ENCODE data around the gene SIDT1. TPM values are rescaled to one million over a fixed set of nuclear protein-coding genes. Genes with fewer than 3 reads are reported as not detected.

The SIDT1 gene
- total RNA-seq, 1 donor from 2014 or later: 4.5 TPM

DNA sequence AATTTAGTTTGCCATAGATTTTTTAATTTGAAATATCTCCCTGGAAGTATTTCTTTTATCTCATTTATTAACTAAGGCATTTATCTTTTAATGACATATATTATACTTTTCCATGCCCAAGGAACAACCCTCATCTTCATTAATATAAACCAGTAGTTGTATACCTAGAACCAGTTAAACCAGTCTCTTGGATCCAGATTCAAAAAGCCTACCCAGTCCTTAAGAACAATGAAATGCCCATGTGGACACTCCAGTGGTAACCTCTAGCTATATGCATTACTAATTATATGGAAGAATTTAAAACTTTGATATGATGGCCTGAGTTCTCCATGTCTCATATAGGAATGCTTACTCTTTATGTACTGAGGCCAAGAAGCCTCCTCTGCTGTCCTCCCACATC is 4.8 kb downstream of the SIDT1 start:
- intact Hi-C loops (cut with DNase I): no loop called here

DNA sequence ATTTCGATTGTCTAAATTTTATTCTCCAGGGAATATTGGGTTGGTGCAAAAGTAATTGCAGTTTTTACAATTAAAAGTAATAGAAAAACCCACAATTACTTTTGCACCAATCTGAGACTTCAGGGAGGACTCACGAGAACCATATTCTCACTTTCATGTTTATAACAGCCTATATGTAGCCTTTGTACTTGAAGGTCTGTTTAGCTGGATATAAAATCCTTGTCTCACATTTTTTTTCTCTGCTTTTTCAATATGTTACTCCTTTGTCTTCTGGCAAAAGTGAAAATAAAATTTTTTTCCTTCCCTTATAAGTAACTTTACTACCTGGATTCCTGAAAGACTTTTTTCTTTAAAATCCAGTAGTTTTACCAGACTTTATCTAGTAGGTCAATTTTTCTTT is 9.2 kb downstream of the SIDT1 start:
- ATAC-seq: no peak
- intact Hi-C loops (cut with DNase I): no loop called here

More for the DNA sequence above, 4.8 kb downstream of the SIDT1 start:
- ATAC-seq (no peak), DNase-seq (ENCODE audit: low spot score) (no peak)

DNA sequence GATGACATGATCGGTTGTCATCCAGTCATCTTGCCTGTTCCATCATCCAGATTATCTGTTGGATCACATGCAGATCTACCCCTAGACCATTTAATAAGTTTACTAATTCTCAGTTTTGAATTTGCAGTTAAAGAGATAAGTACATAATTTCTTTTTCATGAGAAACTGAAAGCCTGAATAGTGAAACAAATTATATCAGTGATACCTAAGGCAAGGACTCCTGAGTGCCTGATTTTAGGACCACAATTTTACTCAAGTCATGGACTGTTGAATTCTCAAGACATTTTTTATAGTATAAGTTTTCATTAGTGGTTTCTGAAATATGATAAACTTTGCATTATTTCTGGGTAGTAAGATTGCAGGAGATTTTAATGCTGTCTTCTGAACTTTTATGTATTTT is 13.2 kb downstream of the SIDT1 start:
- intact Hi-C loops (cut with DNase I): no loop called here
- ATAC-seq (no peak), DNase-seq (ENCODE audit: low spot score) (no peak)

More for the DNA sequence above, 9.2 kb downstream of the SIDT1 start:
- DNase-seq (ENCODE audit: low spot score): no peak

DNA sequence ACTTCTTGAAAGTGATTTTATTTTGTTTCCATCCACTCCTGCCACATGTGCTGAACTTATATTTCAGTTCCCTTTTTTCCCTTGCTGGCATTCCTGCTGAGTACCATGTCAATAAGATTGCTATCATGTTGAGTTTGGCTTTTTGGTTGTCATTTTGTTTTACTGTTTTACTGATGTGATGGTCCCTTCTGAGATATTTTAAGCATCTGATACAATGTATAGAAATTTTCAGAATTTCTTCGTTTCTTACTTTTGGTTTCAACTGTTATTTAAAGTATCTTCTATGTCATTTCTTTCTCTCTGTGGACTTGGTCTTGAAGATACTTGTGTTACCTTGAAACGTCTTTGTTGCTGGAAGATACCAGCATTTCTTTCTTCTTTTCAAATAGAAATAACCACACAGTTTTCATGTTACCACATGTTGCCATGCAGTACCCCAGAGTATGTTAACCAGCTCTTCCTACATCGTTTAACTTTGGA is 14.1 kb downstream of the SIDT1 start:
- intact Hi-C loops (cut with DNase I): no loop called here
- ATAC-seq (no peak), DNase-seq (ENCODE audit: low spot score) (no peak)

DNA sequence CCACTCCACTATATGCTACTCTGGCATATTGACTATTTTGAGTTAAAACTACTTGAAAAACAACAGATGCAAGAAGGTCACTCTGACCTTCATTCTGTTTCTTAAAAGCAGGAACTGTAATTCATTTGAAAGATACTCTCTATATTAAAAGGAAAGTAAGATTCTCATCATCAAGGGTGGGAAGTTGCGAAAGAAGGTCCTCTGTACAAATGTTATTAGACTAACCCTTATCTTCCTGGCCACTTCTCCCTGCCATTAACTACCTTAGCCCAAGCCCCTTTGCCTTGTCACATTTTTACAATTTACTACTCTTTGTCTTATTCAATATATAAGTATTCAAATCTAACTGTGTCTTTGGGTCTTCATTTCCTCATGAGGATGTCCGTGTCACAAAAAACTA is 16.1 kb downstream of the SIDT1 start:
- DNase-seq (ENCODE audit: low spot score): no peak
- no peak for ATAC-seq
- intact Hi-C loops (cut with DNase I): no loop called here

DNA sequence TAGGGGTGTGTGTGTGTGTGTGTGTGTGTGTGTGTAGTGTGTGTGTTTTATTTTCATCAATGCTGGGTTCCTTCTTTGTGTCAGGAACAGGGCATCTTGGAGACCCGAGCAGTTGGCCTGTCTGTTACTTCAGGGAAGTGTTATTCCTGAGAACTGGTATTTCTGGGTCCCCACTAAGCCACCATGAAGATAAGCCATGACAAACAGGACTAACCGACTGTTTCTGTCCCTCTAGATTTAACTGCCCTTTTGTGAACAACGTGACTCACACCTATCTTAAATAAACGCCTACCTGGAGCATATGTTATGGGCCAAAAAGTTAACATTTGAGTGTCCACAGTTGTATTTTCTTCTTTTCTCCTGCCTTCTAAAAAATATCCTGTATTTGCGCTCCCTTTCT is 19.5 kb downstream of the SIDT1 start:
- DNase-seq (ENCODE audit: low spot score) (no peak), ATAC-seq (no peak)

DNA sequence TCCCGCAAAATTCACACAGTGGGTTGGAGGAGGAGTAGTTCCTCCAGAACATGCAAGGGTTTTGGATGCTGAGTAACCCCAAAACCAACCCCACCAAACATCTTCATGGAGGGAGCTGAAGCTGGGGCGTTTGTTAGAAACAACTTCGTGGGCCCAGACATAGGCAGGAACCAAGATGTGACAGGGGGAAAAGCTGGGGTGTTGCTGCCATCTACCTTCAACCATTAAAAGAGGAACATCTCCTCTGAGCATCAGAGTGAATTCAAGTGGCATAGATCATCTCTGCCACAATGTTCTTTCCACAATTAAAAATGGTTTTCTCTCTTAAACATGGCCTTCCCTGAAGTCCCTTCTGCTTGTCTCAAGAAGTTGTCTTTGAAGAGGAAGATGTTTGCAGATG is 20.5 kb downstream of the SIDT1 start:
- no peak for DNase-seq (ENCODE audit: low spot score)
- intact Hi-C loops (cut with DNase I): no loop called here
- ATAC-seq: no peak

More for the DNA sequence above, 19.5 kb downstream of the SIDT1 start:
- intact Hi-C loops (cut with DNase I): no loop called here

DNA sequence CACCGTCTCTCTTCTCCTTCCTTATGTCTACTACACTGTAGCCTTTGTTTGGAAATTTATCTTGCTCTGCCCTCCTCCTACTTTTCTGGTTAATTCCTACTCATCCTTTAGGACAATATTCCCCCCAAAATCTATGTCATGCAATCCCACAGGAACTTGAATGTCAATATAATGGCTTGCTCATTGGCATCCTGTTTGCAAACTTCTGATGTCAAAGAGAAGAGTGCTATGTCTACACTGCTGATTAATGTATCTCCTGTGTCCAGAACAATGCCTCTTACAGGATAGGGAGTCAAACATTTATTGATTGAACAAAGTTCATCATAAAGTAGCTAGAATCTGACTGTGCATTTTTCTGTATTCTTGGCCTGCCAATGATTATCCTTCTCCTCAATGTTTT is 22.8 kb downstream of the SIDT1 start:
- DNase-seq (ENCODE audit: low spot score) (no peak), ATAC-seq (no peak)
- intact Hi-C loops (cut with DNase I): no loop called here

DNA sequence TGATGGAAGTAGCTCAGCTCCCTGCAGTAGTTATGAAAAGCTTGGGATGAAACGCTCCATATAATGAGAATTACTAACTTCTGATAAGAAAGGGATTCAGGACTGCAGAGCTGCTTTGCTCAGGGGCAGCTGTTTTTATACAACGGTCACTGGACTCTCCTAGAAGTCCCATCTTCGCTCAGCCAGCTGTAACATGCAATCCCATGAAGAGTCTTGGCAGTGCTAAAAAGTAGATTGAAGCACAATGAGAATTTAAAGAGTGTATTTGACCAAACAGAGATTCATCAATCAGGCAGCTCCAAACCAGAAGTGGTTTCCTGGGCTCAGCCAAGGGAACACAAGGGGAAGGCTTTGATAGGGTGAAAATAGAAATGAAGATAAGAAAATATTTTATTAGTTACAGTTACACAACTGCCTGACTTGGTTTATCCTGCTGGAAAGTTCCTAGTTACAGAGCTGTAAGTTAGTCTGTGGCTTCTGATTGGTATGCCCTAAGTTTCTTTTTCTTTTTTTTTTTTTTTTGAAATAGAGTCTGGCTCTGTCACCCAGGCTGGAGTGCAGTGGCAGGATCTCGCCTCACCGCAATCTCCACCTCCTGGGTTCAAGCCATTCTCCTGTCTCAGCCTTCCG is 24.1 kb downstream of the SIDT1 start:
- ATAC-seq: no peak
- intact Hi-C loops (cut with DNase I): no loop called here
- no peak for DNase-seq (ENCODE audit: low spot score)

DNA sequence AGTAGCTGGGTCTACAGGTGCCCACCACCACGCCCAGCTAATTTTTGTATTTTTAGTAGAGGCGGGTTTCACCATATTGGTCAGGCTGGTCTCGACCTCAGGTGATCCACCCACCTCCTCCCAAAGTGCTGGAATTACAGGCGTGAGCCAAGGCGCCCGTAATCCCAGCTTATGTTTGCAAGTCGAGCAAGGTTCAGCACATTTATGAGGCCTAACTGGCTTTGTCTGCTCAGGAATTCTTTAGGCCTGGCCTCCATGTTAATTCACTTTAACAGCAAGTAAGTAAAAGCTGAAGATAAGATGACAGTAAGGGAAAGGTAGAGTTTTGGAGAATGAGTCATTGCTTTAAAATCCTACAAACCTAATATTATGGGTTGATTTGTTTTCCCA is 24.6 kb downstream of the SIDT1 start:
- DNase-seq (ENCODE audit: low spot score) (no peak), ATAC-seq (no peak)
- intact Hi-C loops (cut with DNase I): no loop called here

DNA sequence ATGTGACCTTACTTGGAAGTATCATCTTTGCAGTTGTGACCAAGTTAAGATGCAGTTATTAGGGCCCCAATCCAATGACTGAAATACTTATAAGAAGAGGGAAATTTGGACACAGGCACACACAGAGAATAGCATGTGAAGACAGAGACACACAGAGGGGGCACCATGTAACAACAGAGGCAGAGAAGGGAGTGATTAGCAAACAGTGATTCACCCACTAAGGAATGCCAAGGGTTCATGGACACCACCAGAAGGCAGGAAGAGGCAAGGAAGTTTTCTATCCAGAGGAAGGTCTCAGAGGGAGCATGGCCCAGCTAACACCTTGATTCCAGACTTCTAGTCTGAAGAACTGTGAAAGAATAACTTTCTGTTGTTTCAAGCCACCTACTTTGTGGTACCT is 25.0 kb downstream of the SIDT1 start:
- no peak for ATAC-seq
- DNase-seq (ENCODE audit: low spot score): no peak
- intact Hi-C loops (cut with DNase I): no loop called here

DNA sequence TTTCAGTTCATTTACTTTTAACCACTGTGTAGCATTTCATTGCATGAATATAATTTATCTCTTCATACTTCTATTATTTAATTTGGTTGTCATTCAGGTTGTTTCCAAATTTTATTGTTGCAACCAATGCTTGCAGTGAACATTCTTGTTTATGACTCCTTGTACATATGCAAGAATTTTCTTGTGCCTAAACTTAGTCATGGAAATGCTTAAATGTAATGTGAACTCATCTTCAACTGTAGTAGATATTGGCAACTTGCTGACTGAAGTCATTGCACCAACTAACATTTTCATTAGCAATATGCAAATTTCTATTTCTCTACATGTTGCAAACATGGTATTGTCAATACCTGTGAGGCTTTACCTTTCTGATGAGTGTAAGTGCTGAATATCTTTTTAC is 26.7 kb downstream of the SIDT1 start:
- ATAC-seq: no peak
- DNase-seq (ENCODE audit: low spot score): no peak
- intact Hi-C loops (cut with DNase I): no loop called here

DNA sequence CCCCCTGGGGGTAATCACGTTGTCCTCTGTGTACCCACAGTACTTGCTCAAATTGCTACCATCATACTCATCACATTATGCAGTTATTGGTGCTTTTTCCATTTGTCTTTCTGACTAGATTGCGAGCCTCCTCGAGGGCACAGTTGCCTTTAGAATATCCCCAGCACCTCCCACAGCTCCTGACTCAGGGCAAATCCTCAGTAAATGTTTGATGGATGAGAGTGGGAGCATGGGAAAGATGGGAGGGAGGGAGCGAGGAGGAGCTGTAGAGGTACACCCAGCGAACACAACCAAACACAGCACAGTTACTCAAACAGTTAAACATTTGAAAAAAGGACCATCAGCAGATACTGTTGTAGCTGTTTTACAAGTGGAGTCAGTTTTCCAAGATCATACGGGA is 27.9 kb downstream of the SIDT1 start:
- intact Hi-C loops (cut with DNase I): no loop called here
- DNase-seq (ENCODE audit: low spot score): no peak
- no peak for ATAC-seq

DNA sequence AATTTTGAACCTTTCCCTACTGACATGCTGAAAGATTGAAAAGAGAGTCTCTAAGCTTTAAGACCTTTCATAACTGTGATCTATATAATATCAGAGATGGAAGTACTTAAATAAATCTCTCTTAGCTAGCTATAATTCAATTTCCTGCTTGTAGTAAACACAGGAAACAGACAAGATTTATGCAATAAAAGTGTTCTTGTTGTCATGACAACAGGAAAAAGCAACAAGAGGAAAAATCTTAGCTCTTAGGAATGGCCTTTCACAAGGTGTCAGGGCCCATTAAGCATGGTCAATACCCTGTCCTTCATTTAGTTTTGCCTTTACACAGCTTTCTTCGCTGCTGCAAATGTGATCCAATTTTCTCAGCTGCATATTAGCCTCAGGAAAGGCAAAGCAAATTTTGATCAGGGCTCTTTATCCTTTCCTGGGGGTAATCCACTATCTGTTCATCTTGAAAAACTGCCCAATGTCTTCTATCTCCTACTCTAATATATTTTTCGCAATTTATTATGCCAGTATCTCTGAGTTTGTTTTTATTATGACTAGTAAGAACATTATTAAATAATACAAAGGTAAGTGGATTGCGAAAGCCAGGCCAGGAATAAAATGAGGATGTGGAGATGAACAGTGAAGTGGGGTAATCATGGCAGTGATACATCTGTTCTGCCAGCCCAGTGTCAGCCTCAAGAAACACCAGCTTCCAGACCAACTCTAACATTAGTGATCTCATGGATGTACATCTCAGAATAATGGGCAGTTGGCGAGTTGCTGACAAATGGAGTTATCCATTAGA is 28.7 kb downstream of the SIDT1 start:
- ATAC-seq: no peak
- no peak for DNase-seq (ENCODE audit: low spot score)
- intact Hi-C loops (cut with DNase I): no loop called here

DNA sequence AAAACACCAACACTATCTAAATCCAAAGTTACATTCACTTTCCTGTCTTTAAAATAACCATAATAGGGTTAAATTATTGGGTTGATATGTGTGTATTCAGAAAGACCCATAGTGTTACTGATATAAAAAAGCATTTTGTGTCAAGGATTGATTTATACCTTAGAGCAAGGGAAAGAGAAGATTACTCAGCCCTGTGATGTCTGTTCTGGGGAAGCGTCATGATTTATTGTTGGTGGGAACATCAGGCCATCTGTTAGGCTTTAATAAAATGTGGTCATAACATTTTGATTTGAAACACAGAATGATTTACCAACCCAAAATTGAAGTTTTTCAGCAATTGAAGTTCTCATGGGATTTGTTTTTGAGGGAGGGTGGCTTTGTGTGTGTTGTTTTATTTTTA is 33.2 kb downstream of the SIDT1 start:
- DNase-seq (ENCODE audit: low spot score) (no peak), ATAC-seq (no peak)
- intact Hi-C loops (cut with DNase I): no loop called here

DNA sequence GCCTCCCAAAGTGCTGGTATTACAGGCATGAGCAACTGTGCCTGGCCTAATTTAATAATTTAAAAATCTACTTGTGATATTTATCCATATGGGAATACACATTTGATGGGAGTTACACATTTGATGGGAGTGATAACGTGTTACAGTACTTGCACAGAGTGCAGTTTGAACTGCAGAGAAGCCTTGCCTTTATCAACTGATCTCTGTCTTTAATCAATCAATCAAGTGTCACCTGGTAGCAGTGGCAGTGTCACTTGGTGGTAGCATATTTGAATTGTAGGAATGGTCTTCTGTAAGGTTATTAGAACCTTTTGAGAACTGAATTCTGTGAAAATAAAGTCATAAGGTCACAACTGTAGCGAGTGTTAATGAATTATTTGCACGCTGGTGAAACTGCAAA is 37.8 kb downstream of the SIDT1 start:
- intact Hi-C loops (cut with DNase I): no loop called here
- DNase-seq (ENCODE audit: low spot score) (no peak), ATAC-seq (no peak)

DNA sequence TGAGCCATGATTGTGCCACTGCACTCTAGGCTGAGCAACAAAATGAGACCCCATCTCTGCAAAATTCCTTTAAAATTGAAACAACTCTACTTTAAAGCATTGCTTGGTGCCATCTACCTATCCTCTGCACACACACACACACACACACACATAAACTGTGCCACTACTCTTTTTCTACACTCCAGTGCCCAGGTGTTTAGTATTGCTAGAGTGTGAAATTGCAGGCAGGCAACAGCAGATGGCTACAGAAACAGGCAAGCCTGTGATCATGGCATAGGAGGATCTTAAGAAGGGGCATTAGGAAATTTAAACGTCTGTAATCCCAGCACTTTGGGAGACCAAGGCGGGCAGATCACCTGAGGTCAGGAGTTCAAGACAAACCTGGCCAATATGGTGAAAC is 39.0 kb downstream of the SIDT1 start:
- intact Hi-C loops (cut with DNase I): no loop called here
- DNase-seq (ENCODE audit: low spot score) (no peak), ATAC-seq (no peak)

DNA sequence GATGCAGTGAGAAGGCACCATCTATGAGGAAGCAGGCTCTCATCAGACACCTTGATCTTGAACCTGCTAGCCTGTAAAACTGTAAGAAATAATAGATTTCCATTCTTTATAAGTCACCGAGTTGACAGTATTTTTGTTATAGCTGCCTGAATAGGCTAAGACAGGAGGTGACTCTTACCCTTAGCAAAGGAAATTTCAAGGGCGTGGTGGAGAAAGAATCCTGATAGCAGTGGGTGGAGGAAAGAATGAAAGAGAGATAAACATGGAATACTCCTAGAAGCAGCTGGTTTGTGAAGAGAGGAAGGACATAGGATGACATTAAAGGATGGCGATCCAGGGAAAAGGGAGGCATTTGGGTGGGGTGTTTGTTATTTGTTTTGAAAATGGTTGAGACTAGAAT is 41.4 kb downstream of the SIDT1 start:
- intact Hi-C loops (cut with DNase I): no loop called here

DNA sequence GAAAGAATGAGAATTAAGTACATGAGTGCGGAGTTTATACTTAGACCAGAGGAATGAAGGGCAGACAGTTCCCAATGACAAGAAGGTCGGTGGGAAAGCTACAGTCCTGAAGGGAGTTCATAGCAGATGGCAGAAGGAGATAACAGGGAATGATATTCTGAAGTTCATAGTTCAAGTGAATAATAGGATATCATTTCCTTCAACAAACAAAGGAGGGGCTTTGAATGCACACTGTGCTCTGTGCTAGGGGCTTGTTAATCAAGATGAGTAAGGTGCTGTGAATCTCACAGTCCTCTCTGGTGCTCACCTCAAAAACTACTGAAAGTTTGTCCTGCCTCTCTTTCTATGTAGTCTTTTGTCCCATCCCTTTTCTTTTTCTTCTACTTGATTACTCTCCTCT is 41.9 kb downstream of the SIDT1 start:
- DNase-seq (ENCODE audit: low spot score) (no peak), ATAC-seq (no peak)
- intact Hi-C loops (cut with DNase I): no loop called here

More for the DNA sequence above, 41.4 kb downstream of the SIDT1 start:
- DNase-seq (ENCODE audit: low spot score): no peak
- ATAC-seq: no peak

DNA sequence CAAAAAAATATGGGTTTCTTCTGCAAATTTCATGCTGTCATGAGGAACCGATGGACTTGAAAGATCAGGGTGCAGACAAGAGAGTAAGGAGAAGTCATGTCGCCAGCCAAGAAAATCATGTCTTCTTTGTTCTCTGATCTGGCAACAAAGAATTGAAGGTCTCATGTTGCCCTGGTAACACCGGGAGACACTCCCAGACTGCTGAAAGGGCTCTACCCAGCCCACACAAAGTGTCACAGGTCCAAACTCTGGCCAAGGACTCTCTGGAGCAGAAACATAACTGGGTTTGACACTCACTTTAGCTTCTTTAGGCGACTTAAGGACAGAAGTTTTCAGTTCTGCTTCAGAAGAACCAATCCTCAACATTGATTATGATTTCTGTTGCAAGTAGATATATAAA is 42.9 kb downstream of the SIDT1 start:
- no peak for ATAC-seq
- DNase-seq (ENCODE audit: low spot score): no peak
- intact Hi-C loops (cut with DNase I): no loop called here

DNA sequence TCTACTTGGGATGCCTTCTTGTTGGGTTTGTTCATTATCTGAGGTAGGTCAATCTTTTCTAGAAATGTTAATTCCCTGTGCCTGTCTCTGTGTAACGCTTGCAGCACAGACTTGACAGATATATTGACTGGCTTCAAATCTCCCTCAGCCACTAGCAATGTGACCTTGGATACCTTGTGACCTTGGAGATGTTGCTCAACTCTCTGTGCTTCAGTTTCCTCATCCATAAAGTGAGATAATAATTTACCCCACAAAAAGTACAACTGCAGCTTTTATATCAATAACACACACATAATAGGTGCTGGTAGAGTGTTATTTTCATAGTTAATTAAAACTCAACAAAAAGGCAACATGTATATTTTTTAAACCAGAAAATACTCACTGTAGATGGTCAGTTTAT is 52.9 kb downstream of the SIDT1 start:
- no peak for ATAC-seq
- DNase-seq (ENCODE audit: low spot score): no peak
- intact Hi-C loops (cut with DNase I): no loop called here
